KOPT-K1 (cell line): ENCODE results near the gene ST6GALNAC3.

Experiments used
- H3K27ac ChIP-seq: fragments of 200-600 bp; sonication (generic); 2 replicates; pipeline ENCODE4 v1.5.1; 2016; ENCODE audit warnings: antibody characterized with exemption, mild to moderate bottlenecking, low read depth, low read length; ENCODE audit not compliant: poor library complexity, severe bottlenecking
- H3K36me3 ChIP-seq: fragments of 200-600 bp; sonication (generic); 2 replicates; pipeline ENCODE4 v1.5.1; 2017; ENCODE audit warnings: antibody characterized with exemption, mild to moderate bottlenecking, low read length, moderate library complexity; ENCODE audit not compliant: insufficient read depth
- H3K9me3 ChIP-seq: fragments of 200-600 bp; sonication (generic); 2 replicates; pipeline ENCODE4 v1.5.1; 2017; ENCODE audit warnings: antibody characterized with exemption, low read length, mild to moderate bottlenecking; ENCODE audit not compliant: insufficient read depth, poor library complexity, severe bottlenecking

ST6GALNAC3 gene

DNA sequence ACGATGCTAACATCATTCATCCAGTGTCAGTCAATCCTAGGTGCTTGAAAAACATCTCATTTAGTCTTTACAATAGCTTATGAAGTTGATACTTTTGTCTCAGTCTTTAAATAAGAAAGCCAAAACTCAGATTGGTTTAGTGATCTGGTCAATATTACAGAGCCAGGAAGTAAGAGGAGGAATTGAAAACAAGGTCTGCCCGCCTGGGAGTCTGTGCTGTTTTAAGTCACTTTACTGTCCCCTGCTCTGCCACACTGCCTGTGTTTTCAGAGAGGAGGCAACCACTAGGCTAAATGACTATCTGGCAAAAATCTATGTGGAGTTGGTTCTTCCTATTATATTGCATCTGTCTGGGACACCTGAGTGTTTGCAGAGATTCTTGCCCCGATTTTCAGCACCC, 62.3 kb downstream of the ST6GALNAC3 start:
- no peaks in the 10 kb centered on the region for H3K36me3 ChIP-seq
- H3K27ac ChIP-seq = no peak overlapping the region
- no peaks in the 10 kb centered on the region for H3K9me3 ChIP-seq

DNA sequence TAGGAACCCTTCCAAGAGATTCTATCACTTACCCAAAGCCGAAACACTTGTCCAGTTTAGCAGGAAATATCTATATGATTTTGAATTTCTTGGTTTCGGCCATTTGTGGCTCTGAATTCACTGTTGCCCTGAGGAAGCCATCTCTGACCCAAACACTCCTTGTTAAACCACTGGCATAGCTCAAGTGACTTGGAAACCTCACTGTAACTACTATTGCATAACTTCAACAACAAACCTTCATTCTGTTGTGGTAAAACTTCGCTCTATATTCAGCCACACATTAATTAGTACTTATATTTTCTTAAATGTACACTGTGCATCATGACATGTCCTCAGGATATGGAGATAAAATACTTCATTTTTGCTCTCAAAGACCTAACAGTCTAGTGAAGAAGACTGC, 63.2 kb downstream of the ST6GALNAC3 start:
- Histone ChIP-seq H3K36me3 (no peaks in the 10 kb centered on the region), H3K27ac (no peak overlapping the region), H3K9me3 (no peaks in the 10 kb centered on the region)

DNA sequence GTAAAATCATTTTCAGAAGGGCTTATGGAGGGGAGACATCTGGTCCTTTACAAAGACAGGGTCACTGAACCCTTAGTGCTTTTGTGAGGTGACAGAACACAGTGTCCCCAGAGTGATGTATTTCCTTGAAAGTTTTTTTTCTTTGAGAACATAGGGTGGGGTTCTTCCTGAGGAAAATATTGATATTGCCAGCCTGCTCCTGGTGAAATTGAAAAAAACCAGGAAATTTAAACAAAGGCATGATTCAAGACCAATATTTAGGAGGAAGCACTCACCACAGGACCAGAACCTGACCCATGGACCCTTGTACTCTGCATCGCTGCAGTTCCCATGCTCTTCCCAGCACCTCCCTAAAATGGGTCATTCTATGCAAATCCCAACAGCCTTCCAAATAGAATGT, 63.7 kb downstream of the ST6GALNAC3 start:
- Histone ChIP-seq H3K9me3 (no peaks in the 10 kb centered on the region), H3K27ac (no peak overlapping the region), H3K36me3 (no peaks in the 10 kb centered on the region)

DNA sequence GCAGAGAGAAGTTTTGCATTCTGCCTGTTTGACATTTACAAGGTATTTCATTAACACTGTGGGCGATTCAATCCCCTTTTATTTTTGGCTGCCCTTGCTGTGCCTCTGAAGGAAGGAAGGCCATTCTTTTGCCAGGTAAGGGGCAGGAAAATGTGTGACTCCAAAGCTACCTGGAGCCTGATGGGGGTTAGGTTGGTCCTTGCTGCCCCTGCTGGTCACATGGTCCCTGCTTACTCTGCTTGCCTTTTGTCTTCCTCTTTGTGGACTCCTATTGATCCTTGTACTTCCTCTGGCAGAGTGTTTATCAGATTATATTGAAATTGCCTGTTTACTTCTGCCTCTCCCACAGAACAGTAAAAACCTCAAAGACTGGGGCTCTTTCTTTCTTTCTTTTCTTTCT, 65.7 kb downstream of the ST6GALNAC3 start:
- H3K27ac ChIP-seq = no peak overlapping the region
- H3K9me3 ChIP-seq = no peaks in the 10 kb centered on the region
- H3K36me3 ChIP-seq = no peaks in the 10 kb centered on the region

DNA sequence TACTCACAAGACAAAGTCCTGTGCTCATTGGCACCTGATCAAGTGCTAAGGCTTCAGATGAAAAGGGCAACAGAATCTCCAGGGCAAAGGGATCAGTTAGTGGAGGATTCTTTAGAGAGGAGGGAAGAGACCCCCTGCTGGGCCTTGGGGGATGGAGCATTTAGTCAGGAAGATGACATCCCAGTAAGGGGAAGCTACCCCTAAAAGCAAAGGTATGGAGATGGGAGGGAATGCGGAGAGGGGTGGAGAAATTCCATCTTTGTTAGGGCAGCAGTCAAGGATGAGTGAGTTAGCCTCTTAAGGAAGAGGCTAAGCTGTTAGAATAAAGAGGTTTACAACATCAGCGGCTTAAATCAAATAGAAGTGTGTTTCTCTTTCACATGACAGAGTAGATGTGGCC, 67.4 kb downstream of the ST6GALNAC3 start:
- Histone ChIP-seq H3K36me3 (no peaks in the 10 kb centered on the region), H3K27ac (no peak overlapping the region), H3K9me3 (no peaks in the 10 kb centered on the region)

DNA sequence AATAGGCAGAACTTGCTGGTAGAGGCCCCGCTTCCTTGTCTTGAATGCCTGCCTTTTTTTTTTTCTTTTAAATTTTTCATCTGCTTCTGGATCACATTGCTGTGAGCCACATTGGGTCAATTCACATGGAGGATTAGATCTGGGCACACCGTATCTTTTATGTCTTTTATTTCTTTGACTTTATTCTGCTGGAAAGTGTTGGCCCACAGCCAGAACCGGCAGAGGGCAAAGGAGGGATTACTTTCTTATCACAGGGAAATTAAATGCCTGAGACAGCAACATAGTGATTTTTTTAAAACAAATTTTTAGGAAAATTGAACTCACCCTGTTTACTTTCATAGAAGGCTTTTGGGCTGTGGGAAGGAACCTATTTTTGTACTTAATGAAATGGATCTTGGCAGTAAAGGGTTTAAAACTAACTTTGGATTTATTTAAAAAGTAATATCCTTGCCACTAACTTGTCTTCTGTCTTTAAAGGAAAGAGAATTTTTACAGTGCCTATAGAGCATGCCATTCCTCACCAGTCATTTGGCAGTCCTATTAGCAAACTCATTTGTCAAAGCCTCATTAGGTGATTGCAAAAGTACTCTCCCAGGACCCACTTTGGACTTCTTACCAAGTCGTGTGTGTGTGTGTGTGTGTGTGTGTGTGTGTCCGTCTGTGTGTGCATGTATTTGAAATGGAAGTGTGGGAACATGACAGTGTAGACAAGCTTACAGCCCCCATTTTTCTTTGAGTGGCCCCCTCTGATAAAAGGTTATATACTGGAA, 68.4 kb downstream of the ST6GALNAC3 start:
- H3K9me3 ChIP-seq = no peaks in the 10 kb centered on the region
- H3K27ac ChIP-seq = no peak overlapping the region
- H3K36me3 ChIP-seq = no peaks in the 10 kb centered on the region

DNA sequence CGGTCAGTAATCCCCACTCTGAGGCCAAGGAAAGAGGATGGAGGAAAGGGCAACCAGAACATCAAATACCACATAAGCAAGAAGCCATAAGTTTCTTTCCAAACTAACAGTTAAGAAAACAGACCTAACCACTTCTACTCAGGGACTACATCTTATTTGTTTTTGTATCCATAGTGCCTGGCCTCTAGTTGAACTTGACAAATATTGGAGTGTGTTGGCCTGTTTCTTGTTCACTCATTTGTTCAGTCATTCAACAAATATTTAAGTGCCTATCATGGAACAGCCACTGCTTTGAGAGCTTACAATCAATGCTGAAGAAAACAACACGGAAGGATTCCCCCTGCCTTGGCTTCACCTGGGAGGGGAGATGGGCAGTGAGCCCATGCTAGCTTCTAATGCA, 69.7 kb downstream of the ST6GALNAC3 start:
- Histone ChIP-seq H3K36me3 (no peaks in the 10 kb centered on the region), H3K27ac (no peak overlapping the region), H3K9me3 (no peaks in the 10 kb centered on the region)

DNA sequence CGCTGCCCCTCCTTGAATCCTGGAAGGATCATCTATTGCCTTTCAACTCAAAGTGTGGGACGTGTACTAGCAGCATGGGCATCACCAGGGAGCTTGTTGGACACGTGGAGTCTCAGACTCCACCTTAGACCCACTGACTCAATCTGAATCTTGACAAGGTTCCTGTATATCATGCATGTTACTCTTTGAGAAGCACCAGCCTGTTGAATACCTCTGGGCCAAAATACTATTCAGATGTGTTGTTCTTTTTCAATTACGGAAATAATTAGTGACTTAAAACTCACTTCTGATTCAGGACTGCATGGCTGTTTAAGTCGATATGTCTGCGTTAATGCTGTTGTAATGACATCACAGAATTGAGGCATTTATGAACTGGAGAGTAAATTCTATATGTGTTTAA, 70.8 kb downstream of the ST6GALNAC3 start:
- no peaks in the 10 kb centered on the region for H3K36me3 ChIP-seq
- no peaks in the 10 kb centered on the region for H3K9me3 ChIP-seq
- no peak overlapping the region for H3K27ac ChIP-seq

DNA sequence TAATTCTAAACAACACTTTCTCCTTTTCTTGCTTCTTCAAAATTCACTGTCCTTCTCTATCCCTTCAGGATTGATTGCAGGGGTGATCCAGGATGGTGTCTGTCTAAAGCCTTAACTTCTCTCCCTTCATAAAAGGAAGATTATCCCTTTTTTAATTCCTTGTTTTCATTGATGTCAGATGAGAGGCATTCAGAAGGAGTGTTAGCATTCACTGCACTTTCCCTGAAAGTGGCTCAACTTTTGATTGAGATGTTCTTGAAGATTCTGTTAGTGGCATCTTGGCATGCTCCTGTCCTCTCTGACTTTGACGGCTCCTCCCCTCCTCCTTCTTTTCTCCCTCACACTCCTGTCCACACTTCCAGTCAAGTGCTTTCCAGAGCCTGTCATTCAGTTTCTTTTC, 71.6 kb downstream of the ST6GALNAC3 start:
- no peaks in the 10 kb centered on the region for H3K36me3 ChIP-seq
- no peaks in the 10 kb centered on the region for H3K9me3 ChIP-seq
- no peak overlapping the region for H3K27ac ChIP-seq

DNA sequence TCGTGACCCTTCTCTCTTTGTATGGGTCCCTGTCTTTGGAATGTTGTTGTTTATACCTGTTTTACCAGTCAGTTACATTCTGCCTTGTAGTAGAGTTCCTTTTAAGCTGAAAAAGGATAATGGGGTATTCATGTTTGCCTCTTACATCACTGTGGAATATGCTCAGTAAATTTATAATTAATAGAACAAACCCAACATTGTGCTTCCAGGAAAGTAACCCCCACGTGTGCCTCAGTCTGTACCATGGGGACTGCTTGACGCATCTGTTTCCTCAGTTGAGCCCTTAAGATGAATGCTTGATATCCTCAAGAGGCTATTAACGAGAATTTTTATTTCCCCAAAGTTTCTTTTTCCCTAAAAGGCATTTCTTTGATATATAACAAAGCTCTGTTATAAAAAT, 73.4 kb downstream of the ST6GALNAC3 start:
- Histone ChIP-seq H3K27ac (no peak overlapping the region), H3K9me3 (no peaks in the 10 kb centered on the region), H3K36me3 (no peaks in the 10 kb centered on the region)

DNA sequence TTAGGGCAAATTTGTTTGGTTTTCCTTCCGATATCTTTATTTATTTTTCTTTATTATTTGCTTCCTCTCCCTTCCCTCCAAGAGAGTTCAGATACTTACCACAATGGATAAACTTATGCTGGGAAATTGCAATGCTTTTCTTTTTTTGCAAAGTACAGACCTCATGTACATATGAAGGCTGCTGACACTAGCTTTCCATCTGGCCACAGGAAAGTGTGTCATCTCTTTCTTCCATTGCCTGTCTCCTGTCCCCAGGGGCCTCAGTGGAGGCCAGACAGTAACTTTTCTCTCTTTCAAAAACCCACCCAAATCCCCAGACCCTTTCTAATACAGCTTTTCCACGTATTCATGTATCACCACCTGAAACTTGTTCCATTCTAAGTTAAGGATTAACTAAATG, 73.9 kb downstream of the ST6GALNAC3 start:
- no peak overlapping the region for H3K27ac ChIP-seq
- no peaks in the 10 kb centered on the region for H3K36me3 ChIP-seq
- H3K9me3 ChIP-seq = no peaks in the 10 kb centered on the region

DNA sequence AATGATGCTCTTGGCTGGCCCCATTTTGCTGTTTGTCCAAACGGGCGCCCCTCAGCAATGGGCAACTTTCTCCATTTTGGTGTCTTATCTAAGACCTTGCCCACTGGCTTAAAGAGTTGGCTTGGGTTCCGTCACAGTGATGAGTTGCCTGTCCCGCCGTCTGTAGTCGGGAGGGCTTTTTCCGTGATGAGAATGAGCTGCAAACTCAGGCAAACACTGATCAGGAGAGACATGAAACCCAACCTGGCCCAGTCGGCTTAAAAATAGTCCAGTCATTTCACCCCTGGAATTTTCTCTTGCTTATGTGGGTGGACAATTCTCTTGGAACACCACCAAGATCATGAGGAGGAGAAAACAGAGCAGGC, 79.3 kb downstream of the ST6GALNAC3 start:
- H3K36me3 ChIP-seq = no peaks in the 10 kb centered on the region
- no peak overlapping the region for H3K27ac ChIP-seq
- H3K9me3 ChIP-seq = no peaks in the 10 kb centered on the region

DNA sequence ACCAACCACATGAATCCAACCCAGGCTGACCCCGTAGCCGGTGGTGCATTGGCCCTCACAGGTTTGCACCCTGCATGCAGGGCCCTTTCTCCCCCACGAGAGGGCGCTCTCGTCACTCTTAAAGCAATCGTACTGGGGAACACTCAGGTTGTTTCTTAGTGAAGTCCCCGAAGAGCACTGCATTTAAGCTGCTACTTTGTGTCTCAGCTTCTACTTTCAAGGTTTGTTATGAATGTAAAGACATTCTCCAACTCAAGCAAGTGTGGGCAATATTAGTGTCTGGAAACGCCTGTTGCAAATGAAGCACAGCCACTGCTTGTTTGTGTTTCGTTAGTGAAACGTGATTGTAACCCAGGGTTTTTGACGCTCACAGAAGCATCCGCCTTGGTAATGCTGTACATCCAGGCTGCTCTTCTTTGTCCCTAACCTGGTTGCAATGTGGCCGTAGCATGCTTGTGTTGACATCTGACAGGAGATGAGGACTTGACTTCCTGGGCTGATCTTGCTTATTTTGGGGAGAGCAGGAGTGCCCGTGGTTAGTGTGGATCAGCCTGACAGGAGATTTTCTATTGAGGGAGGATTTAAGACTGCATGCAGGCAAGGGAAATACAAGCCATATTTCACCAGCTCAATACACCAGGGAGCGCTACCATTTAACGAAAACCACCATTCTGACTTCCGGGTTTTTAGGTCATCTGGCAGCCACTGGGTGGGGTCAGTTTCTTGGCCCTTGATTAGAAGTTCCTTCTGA, 79.8 kb downstream of the ST6GALNAC3 start:
- Histone ChIP-seq H3K27ac (no peak overlapping the region), H3K9me3 (no peaks in the 10 kb centered on the region), H3K36me3 (no peaks in the 10 kb centered on the region)

DNA sequence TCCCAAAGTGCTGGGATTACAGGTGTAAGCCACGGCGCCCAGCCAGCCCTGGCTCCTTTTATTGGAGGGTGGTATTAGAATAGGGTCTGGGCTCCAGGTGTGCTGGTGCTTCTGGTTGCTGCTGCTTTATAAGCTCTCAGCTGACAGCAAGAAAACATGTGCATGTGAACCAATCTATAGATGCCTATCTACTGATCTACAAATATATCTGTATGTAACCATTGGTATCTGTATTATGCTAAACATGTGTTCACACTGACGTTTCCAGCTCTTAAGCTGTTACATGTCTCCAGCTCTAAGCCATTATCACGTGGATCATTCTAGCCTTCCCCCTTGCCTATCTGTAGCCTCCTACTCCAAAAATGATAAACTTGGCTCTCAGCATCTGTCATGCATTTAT, 82.4 kb downstream of the ST6GALNAC3 start:
- no peaks in the 10 kb centered on the region for H3K36me3 ChIP-seq
- H3K9me3 ChIP-seq = no peaks in the 10 kb centered on the region
- H3K27ac ChIP-seq = no peak overlapping the region

DNA sequence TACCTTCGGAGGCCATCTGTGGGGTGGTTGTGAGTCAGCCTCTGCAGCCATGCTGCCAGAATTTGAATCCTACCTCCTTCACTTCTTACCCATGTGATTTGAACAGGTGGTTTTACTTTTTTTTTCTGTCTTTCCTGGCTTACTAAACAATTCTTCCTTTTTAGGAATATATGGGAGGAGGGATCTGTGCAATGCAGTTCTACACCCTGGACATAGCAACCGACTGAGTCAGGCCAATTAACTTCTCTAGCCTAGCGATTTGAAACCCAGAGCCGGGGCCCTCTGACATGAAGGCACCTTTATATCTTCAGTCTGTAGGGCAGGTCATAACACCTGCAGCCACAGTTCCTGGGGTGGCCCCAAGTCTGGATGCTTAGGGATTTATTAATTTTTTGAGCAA, 83.6 kb downstream of the ST6GALNAC3 start:
- no peak overlapping the region for H3K27ac ChIP-seq
- no peaks in the 10 kb centered on the region for H3K36me3 ChIP-seq
- no peaks in the 10 kb centered on the region for H3K9me3 ChIP-seq

DNA sequence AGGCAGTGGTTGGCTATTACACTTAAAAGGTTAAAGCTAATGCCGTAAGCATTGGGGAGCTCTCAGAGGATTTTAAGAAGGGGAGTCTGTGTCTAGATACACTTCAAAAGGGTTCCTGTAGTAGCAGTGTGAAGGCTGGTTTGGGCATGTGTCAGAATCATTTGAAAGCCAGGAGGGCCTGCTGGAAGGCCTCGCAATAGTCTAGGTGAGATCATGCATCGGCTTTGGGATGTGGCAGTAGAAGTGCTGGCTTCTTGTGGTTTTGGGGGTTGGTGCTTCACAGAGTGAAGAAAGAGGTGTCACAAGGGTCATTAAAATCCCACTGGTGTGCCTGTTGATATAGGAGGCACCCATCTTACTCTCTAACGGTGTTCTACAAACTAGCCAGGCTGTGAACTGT, 85.7 kb downstream of the ST6GALNAC3 start:
- Histone ChIP-seq H3K9me3 (no peaks in the 10 kb centered on the region), H3K27ac (no peak overlapping the region), H3K36me3 (no peaks in the 10 kb centered on the region)
